Mucosa of descending colon (tissue), 3 donors: Measurements from ENCODE around the gene WFIKKN2. TPM values are rescaled to one million over a fixed set of nuclear protein-coding genes. Genes with fewer than 3 reads are reported as not detected.
"Not testable (repeated sequence)": the region's sequence is repeated elsewhere in the genome, so short reads cannot be mapped to it uniquely, and the experiment has no call there.

ENCODE experiments used
- ATAC-seq: fragments of 200-7000 bp; cut with Tn5 transposase; one replicate; pipeline ENCODE4 v1.9.1; 2020; ENCODE audit warnings: mild to moderate bottlenecking, moderate library complexity
- DNase-seq, 3 donors: peaks; one replicate each; pipeline ENCODE4 v3.0.0-alpha.2; 2020
- H3K36me3 ChIP-seq: fragments of 200-600 bp; one replicate; pipeline ENCODE4 v1.8.0; 2021; ENCODE audit warnings: low read depth, mild to moderate bottlenecking
- H3K4me1 ChIP-seq: fragments of 200-600 bp; one replicate; pipeline ENCODE4 v1.8.0; 2021; ENCODE audit warnings: low read depth, mild to moderate bottlenecking
- H3K4me3 ChIP-seq: fragments of 200-600 bp; one replicate; pipeline ENCODE4 v1.8.0; 2021; ENCODE audit warnings: mild to moderate bottlenecking
- H3K9me3 ChIP-seq: fragments of 200-600 bp; one replicate; pipeline ENCODE4 v1.8.0; 2021; ENCODE audit warnings: mild to moderate bottlenecking
- CTCF ChIP-seq: fragments of 200-600 bp; IDR thresholded peaks from one replicate; pipeline ENCODE4 v1.8.0; 2022; ENCODE audit warnings: antibody characterized with exemption, mild to moderate bottlenecking
- intact Hi-C, 2 donors: fragments of 100-400 bp; cut with DNase I in 1 of 2; cut with micrococcal nuclease in 1 of 2; formaldehyde crosslinking; loops; one replicate each; pipeline versions ENCODE4 v1.11.0 to v1.11.1; 2022; cut with DNase I, micrococcal nuclease
- total RNA-seq, 3 donors: library from RNA; stranded (reverse); fragmentation: NEBNext Ultra II Directional in 2 of 3; extraction: Animal tissue kit (Norgen Biotek cat#: 25700) in 2 of 3; gene quantifications; one replicate each; pipeline versions ENCODE4 v1.2.1 to v1.2.4, GENCODE V29; 2021 to 2023
- donor health status: DM: no; HTN: no; CAD: no; lungs with moderate emphysema.
- donor health status: DM: no; HTN: no; CAD: no.
- donor health status: DM: no; HTN: yes; CAD: no.

The WFIKKN2 gene
- total RNA-seq, 3 donors from 2014 or later = 0.07 to 0.76 (median 0.17) TPM

- no peaks in the 10 kb centered on the region for H3K36me3 ChIP-seq
- no peak for ATAC-seq
- H3K4me3 ChIP-seq = no peak overlapping the region
- intact Hi-C loops = loop anchor here (5.0 to 10.0 kb wide), 2 partner anchors 99 to 302 kb away; partner anchors contain the start of gene NME1 (in 1 of the 2)
- no peak for TF ChIP-seq CTCF
- DNase-seq = no peak
- H3K9me3 ChIP-seq = no peaks in the 10 kb centered on the region
- peaks cover 28% of the 10 kb centered on the region for H3K4me1 ChIP-seq
Observed at GRCh38 chr17:50853015-50853615, 17.7 kb downstream of the WFIKKN2 start.

GRCh38 chr17:50853781-50854180 lies 18.4 kb downstream of the WFIKKN2 start:
- DNase-seq (no peak), ATAC-seq (no peak)
- H3K9me3 ChIP-seq = no peaks in the 10 kb centered on the region
- H3K36me3 ChIP-seq = no peaks in the 10 kb centered on the region
- intact Hi-C loops = loop anchor here (5.0 to 10.0 kb wide), 2 partner anchors 99 to 301 kb away; partner anchors contain the start of gene NME1 (in 1 of the 2)
- TF ChIP-seq CTCF = no peak
- H3K4me1 ChIP-seq = peaks cover 34% of the 10 kb centered on the region
- no peak overlapping the region for H3K4me3 ChIP-seq

GRCh38 chr17:50855708-50856330 lies 20.4 kb downstream of the WFIKKN2 start:
- ATAC-seq = peak; percentile 47
- no peaks in the 10 kb centered on the region for H3K9me3 ChIP-seq
- no peak for TF ChIP-seq CTCF
- intact Hi-C loops = loop anchor here in 1 of 2 donors (5.0 to 10.0 kb wide), 2 partner anchors 101 to 299 kb away; partner anchors contain the start of gene NME1
- no peak for DNase-seq
- H3K4me1 ChIP-seq = peaks cover 34% of the 10 kb centered on the region
- no peaks in the 10 kb centered on the region for H3K36me3 ChIP-seq
- H3K4me3 ChIP-seq = no peak overlapping the region

- H3K4me3 ChIP-seq = no peak overlapping the region
- H3K4me1 ChIP-seq = peaks cover 31% of the 10 kb centered on the region
- intact Hi-C loops = loop anchor here in 1 of 2 donors (5.0 to 10.0 kb wide), 2 partner anchors 101 to 298 kb away; partner anchors contain the start of gene NME1
- TF ChIP-seq CTCF = no peak
- no peaks in the 10 kb centered on the region for H3K9me3 ChIP-seq
- no peaks in the 10 kb centered on the region for H3K36me3 ChIP-seq
- DNase-seq = no peak
- ATAC-seq = no peak
Observed at GRCh38 chr17:50856431-50856830, 21.0 kb downstream of the WFIKKN2 start.

- Histone ChIP-seq H3K4me3 (no peak overlapping the region), H3K9me3 (no peaks in the 10 kb centered on the region), H3K36me3 (no peaks in the 10 kb centered on the region), H3K4me1 (peaks cover 33% of the 10 kb centered on the region)
- DNase-seq (peak in 1 of 3 donors; percentile 11), ATAC-seq (no peak)
- intact Hi-C loops = loop anchor here in 1 of 2 donors (5.0 to 10.0 kb wide), 2 partner anchors 99 to 296 kb away; partner anchors contain the start of gene NME1
- TF ChIP-seq CTCF = no peak
Observed at GRCh38 chr17:50858486-50859225, 23.3 kb downstream of the WFIKKN2 start.

- H3K9me3 ChIP-seq, DNase-seq, ATAC-seq, H3K36me3 ChIP-seq, H3K4me3 ChIP-seq: not testable (repeated sequence)
- peaks cover 40% of the 10 kb centered on the region for H3K4me1 ChIP-seq
- intact Hi-C loops = loop anchor here in 1 of 2 donors (5.0 to 10.0 kb wide), 3 partner anchors 55 to 295 kb away; partner anchors contain the start of gene NME1
Observed at GRCh38 chr17:50859727-50860126, 24.3 kb downstream of the WFIKKN2 start.
